IPS DF 6.9 (cell line): ENCODE data around the gene TP63.

Experiments used
- DNase-seq: peaks from one replicate; pipeline ENCODE4 v3.0.0-alpha.2; 2013; ENCODE audit warnings: low read depth, low spot score
- H3K27ac ChIP-seq: one replicate; pipeline ENCODE4 v1.5.1; 2013; ENCODE audit warnings: low read length, control low read depth
- H3K27me3 ChIP-seq: 2 replicates; pipeline ENCODE4 v1.6.1; 2013; ENCODE audit warnings: mild to moderate bottlenecking, low read length; ENCODE audit not compliant: control insufficient read depth, insufficient read depth
- H3K36me3 ChIP-seq: 2 replicates; pipeline ENCODE4 v1.6.1; 2013; ENCODE audit warnings: low read length; ENCODE audit not compliant: control insufficient read depth, insufficient read depth
- H3K4me1 ChIP-seq: 2 replicates; pipeline ENCODE4 v1.6.1; 2013; ENCODE audit warnings: low read length; ENCODE audit not compliant: control insufficient read depth, insufficient read depth
- H3K4me3 ChIP-seq: 2 replicates; pipeline ENCODE4 v1.5.1; 2013; ENCODE audit warnings: mild to moderate bottlenecking, low read length
- H3K9me3 ChIP-seq: 2 replicates; pipeline ENCODE4 v1.6.1; 2013; ENCODE audit warnings: low read length, inconsistent platforms; ENCODE audit not compliant: control insufficient read depth, insufficient read depth
- whole genome bisulfite sequencing: extraction: QIAGEN DNeasy Blood & Tissue Kit; methylation state at CpG from one replicate; pipeline ENCODE4 v1.1.7; 2013; ENCODE audit warnings: mixed read lengths, missing lambda C conversion rate; ENCODE audit not compliant: insufficient read length, insufficient coverage; 5-methylcytosine and 5-hydroxymethylcytosine counted together

Gene TP63

DNA sequence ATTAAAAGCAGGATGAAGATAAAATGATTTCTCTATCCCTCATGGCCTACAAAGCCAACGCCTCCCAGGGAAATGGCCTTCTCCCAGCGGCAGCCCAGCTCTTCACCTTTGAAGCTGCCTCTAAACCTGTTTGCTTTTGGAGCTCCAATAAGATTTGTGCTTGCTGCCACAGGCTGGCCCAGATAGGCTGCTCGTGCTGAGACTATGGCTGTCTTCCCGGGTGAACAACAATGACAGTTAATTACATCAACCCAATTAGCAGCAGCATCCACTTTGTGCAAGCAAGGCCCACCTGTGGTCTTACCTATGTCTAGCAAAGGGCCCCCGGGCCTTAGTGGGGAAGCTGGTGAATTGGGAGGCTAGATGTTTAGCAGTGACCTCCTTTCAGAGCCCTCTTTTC, 309.9 kb downstream of the TP63 start:
- H3K9me3 ChIP-seq: no peaks in the 10 kb centered on the region
- DNase-seq: no peak
- H3K4me1 ChIP-seq: no peaks in the 10 kb centered on the region
- H3K27ac ChIP-seq: no peak overlapping the region
- no peak overlapping the region for H3K4me3 ChIP-seq
- WGBS: no CpG with 5 or more reads among the region's 5 CpGs
- no peaks in the 10 kb centered on the region for H3K36me3 ChIP-seq
- no peaks in the 10 kb centered on the region for H3K27me3 ChIP-seq

- no peak for DNase-seq
- H3K4me3 ChIP-seq: no peak overlapping the region
- H3K36me3 ChIP-seq: no peaks in the 10 kb centered on the region
- H3K27me3 ChIP-seq: no peaks in the 10 kb centered on the region
- H3K27ac ChIP-seq: no peak overlapping the region
- H3K4me1 ChIP-seq: no peaks in the 10 kb centered on the region
- WGBS: no CpG with 5 or more reads among the region's 2 CpGs
- no peaks in the 10 kb centered on the region for H3K9me3 ChIP-seq
Observed at GRCh38 chr3:189941679-189942078, 310.5 kb downstream of the TP63 start.

- DNase-seq: no peak
- Histone ChIP-seq H3K36me3 (no peaks in the 10 kb centered on the region), H3K4me1 (no peaks in the 10 kb centered on the region), H3K9me3 (no peaks in the 10 kb centered on the region), H3K4me3 (no peak overlapping the region), H3K27ac (no peak overlapping the region), H3K27me3 (no peaks in the 10 kb centered on the region)
- WGBS: no CpG with 5 or more reads among the region's 3 CpGs
Observed at GRCh38 chr3:189942948-189943347, 311.8 kb downstream of the TP63 start.

- Histone ChIP-seq H3K9me3 (no peaks in the 10 kb centered on the region), H3K27me3 (no peaks in the 10 kb centered on the region), H3K27ac (no peak overlapping the region), H3K4me3 (no peak overlapping the region), H3K36me3 (no peaks in the 10 kb centered on the region), H3K4me1 (no peaks in the 10 kb centered on the region)
- WGBS: no CpG with 5 or more reads among the region's 14 CpGs
- DNase-seq: no peak
Observed at GRCh38 chr3:189944285-189945145, 313.3 kb downstream of the TP63 start.

- Histone ChIP-seq H3K4me3 (no peak overlapping the region), H3K27ac (no peak overlapping the region), H3K27me3 (no peaks in the 10 kb centered on the region), H3K4me1 (no peaks in the 10 kb centered on the region), H3K36me3 (no peaks in the 10 kb centered on the region), H3K9me3 (no peaks in the 10 kb centered on the region)
- WGBS: no CpG with 5 or more reads among the region's 6 CpGs
- DNase-seq: no peak
Observed at GRCh38 chr3:189945935-189946709, 314.9 kb downstream of the TP63 start.
